H1 (cell line): ENCODE results near the gene NSDHL. TPM values are rescaled to one million over a fixed set of nuclear protein-coding genes. Genes with fewer than 3 reads are reported as not detected.

ENCODE experiments used
- CTCF ChIA-PET: fragments of 300-600 bp; sonication (Branson Sonifier 250); formaldehyde crosslinking; loops from one replicate; lab custom pipeline; 2021; ENCODE audit not compliant: partially characterized antibody; lab: Charles Lee
- POLR2A ChIA-PET: fragments of 300-600 bp; sonication (Branson Sonifier 250); formaldehyde crosslinking; loops from one replicate; lab custom pipeline; 2021; ENCODE audit warnings: inconsistent platforms; ENCODE audit not compliant: partially characterized antibody; lab: Charles Lee
- DNase-seq, 2 experiments: peaks; one replicate each; pipeline versions ENCODE4 v3.0.0 to v3.0.0-alpha.2; 2010 to 2022; ENCODE audit warnings: low spot score in 2 of 2, low read depth in 1 of 2, mixed read lengths in 1 of 2
- FAIRE-seq: peaks from 2 replicates; lab custom pipeline; 2011; peaks lifted over from hg19 to GRCh38; lab: Jason Lieb, UNC
- H2AFZ ChIP-seq: 2 replicates; pipeline ENCODE4 v1.8.1; 2012; ENCODE audit warnings: low read length, inconsistent platforms
- H2AK5ac ChIP-seq: 2 replicates; pipeline ENCODE4 v1.6.1; 2013; ENCODE audit warnings: low read depth, low read length
- H2BK120ac ChIP-seq: replicated peaks from 2 replicates; pipeline ENCODE3; 2013; ENCODE audit warnings: low read depth, low read length, inconsistent platforms
- H2BK12ac ChIP-seq: 2 replicates; pipeline ENCODE4 v1.6.1; 2013; ENCODE audit warnings: low read depth, low read length
- H2BK15ac ChIP-seq: 2 replicates; pipeline ENCODE4 v1.6.1; 2013; ENCODE audit warnings: low read length
- H2BK20ac ChIP-seq: 2 replicates; pipeline ENCODE4 v1.6.1; 2013; ENCODE audit warnings: low read length
- H2BK5ac ChIP-seq: 2 replicates; pipeline ENCODE4 v1.6.1; 2013; ENCODE audit warnings: low read depth, low read length
- H3K14ac ChIP-seq: 2 replicates; pipeline ENCODE4 v1.6.1; 2013; ENCODE audit warnings: inconsistent platforms; ENCODE audit not compliant: insufficient read length
- H3K18ac ChIP-seq: 2 replicates; pipeline ENCODE4 v1.6.1; 2013; ENCODE audit warnings: low read length; ENCODE audit errors: extremely low read depth
- H3K23ac ChIP-seq: 2 replicates; pipeline ENCODE4 v1.6.1; 2013; ENCODE audit warnings: inconsistent platforms; ENCODE audit not compliant: insufficient read length
- H3K23me2 ChIP-seq: 2 replicates; pipeline ENCODE4 v1.6.1; 2013; ENCODE audit warnings: low read depth, low read length
- H3K27ac ChIP-seq: 2 replicates; pipeline ENCODE4 v1.6.1; 2011; ENCODE audit warnings: low read depth, low read length, inconsistent platforms
- H3K27me3 ChIP-seq, 4 experiments: replicated peaks in 1 of 4; 1 replicate in 1 of 4; 2 replicates in 3 of 4; pipeline versions ENCODE4 v1.6.1 to v1.8.1; 2011 to 2013; ENCODE audit warnings: low read length in 3 of 4, mild to moderate bottlenecking in 3 of 4, inconsistent platforms in 2 of 4, mixed read lengths in 2 of 4, moderate library complexity in 1 of 4; ENCODE audit not compliant: control insufficient read depth in 3 of 4, insufficient read depth in 3 of 4; ENCODE audit errors: extremely low read depth in 1 of 4
- H3K36me3 ChIP-seq, 4 experiments: 2 replicates each; pipeline versions ENCODE4 v1.6.1 to v1.8.1; 2011 to 2013; ENCODE audit warnings: mild to moderate bottlenecking in 4 of 4, low read length in 3 of 4, moderate library complexity in 2 of 4, control low read depth in 1 of 4, inconsistent platforms in 1 of 4; ENCODE audit not compliant: insufficient read depth in 4 of 4, control insufficient read depth in 2 of 4
- H3K4ac ChIP-seq: replicated peaks from 2 replicates; pipeline ENCODE3; 2013; ENCODE audit warnings: low read length, low read depth, mixed read lengths, inconsistent platforms; ENCODE audit not compliant: insufficient read length
- H3K4me1 ChIP-seq, 4 experiments: replicated peaks in 1 of 4; 1 replicate in 1 of 4; 2 replicates in 3 of 4; pipeline versions ENCODE4 v1.6.1 to v1.8.1; 2011 to 2013; ENCODE audit warnings: low read length in 3 of 4, inconsistent platforms in 2 of 4, mixed read lengths in 1 of 4; ENCODE audit not compliant: insufficient read depth in 4 of 4, control insufficient read depth in 3 of 4
- H3K4me2 ChIP-seq, 2 experiments: 2 replicates each; pipeline versions ENCODE4 v1.6.1 to v1.8.1; 2011 to 2013; ENCODE audit warnings: low read depth in 2 of 2, low read length in 2 of 2, control low read depth in 1 of 2, inconsistent platforms in 1 of 2, mild to moderate bottlenecking in 1 of 2; ENCODE audit not compliant: insufficient read depth in 1 of 2
- H3K4me3 ChIP-seq, 4 experiments: fragments of 200-600, 300-600 bp in 1 of 4; sonication (generic), shearing (Covaris generic), sonication (Bioruptor Twin) in 1 of 4; 2 replicates each; pipeline versions ENCODE4 v1.5.1 to v1.8.1; 2011 to 2016; ENCODE audit warnings: low read length in 4 of 4, low read depth in 3 of 4, control low read depth in 2 of 4, inconsistent platforms in 2 of 4, mild to moderate bottlenecking in 2 of 4, mixed read lengths in 1 of 4, moderate library complexity in 1 of 4; ENCODE audit not compliant: insufficient read depth in 2 of 4; ENCODE audit errors: extremely low read depth in 1 of 4
- H3K56ac ChIP-seq: replicated peaks from 2 replicates; pipeline ENCODE3; 2013; ENCODE audit warnings: low read depth, mild to moderate bottlenecking, mixed read lengths, low read length, inconsistent platforms; ENCODE audit not compliant: insufficient read length
- H3K79me1 ChIP-seq: 2 replicates; pipeline ENCODE4 v1.6.1; 2013; ENCODE audit warnings: low read depth, low read length, control low read depth
- H3K79me2 ChIP-seq, 2 experiments: 2 replicates each; pipeline versions ENCODE4 v1.6.1 to v1.8.1; 2012 to 2013; ENCODE audit warnings: low read length in 2 of 2, mild to moderate bottlenecking in 2 of 2, inconsistent platforms in 1 of 2; ENCODE audit not compliant: insufficient read depth in 2 of 2, control insufficient read depth in 1 of 2
- H3K9ac ChIP-seq, 4 experiments: replicated peaks in 1 of 4; 1 replicate in 1 of 4; 2 replicates in 3 of 4; pipeline versions ENCODE4 v1.6.1 to v1.8.1; 2011 to 2013; ENCODE audit warnings: low read depth in 3 of 4, low read length in 3 of 4, control low read depth in 2 of 4, mild to moderate bottlenecking in 2 of 4, moderate library complexity in 2 of 4, inconsistent platforms in 1 of 4; ENCODE audit errors: extremely low read depth in 1 of 4
- H3K9me3 ChIP-seq, 2 experiments: 2 replicates each; pipeline versions ENCODE4 v1.6.1 to v1.8.1; 2012 to 2013; ENCODE audit warnings: mild to moderate bottlenecking in 2 of 2, moderate library complexity in 2 of 2, control low read depth in 1 of 2, inconsistent platforms in 1 of 2, low read depth in 1 of 2, low read length in 1 of 2, mixed read lengths in 1 of 2; ENCODE audit not compliant: insufficient read depth in 2 of 2
- H4K20me1 ChIP-seq, 2 experiments: replicated peaks in 1 of 2; 2 replicates each; pipeline versions ENCODE3 to v1.8.1; 2011 to 2013; ENCODE audit warnings: inconsistent platforms in 2 of 2, low read length in 2 of 2, mild to moderate bottlenecking in 1 of 2; ENCODE audit not compliant: insufficient read depth in 2 of 2, control insufficient read depth in 1 of 2
- H4K5ac ChIP-seq: 2 replicates; pipeline ENCODE4 v1.6.1; 2013; ENCODE audit warnings: low read length, low read depth, mixed read lengths, inconsistent platforms; ENCODE audit not compliant: insufficient read length
- H4K8ac ChIP-seq: 2 replicates; pipeline ENCODE4 v1.8.0; 2013; ENCODE audit warnings: mild to moderate bottlenecking, moderate library complexity, low read length, inconsistent platforms; ENCODE audit not compliant: insufficient read depth; ENCODE audit errors: extremely low read depth
- H4K91ac ChIP-seq: replicated peaks from 2 replicates; pipeline ENCODE3; 2013; ENCODE audit warnings: low read length, mixed read lengths, inconsistent platforms; ENCODE audit not compliant: insufficient read length
- CBX8 ChIP-seq: fragments of 300-800, 300-1000 bp; sonication (generic); IDR thresholded peaks from 2 replicates; pipeline ENCODE4 v1.7.1; 2016; ENCODE audit warnings: low read depth, low read length, borderline replicate concordance
- POLR2A ChIP-seq, 2 experiments: IDR thresholded peaks; 1 replicate in 1 of 2; 2 replicates in 1 of 2; pipeline ENCODE4 v1.6.1; 2011; ENCODE audit warnings: low read depth in 2 of 2, low read length in 2 of 2, mild to moderate bottlenecking in 2 of 2; ENCODE audit errors: control extremely low read depth in 1 of 2
- POLR2AphosphoS5 ChIP-seq: IDR thresholded peaks from 2 replicates; pipeline ENCODE4 v1.6.1; 2011; ENCODE audit warnings: low read depth, low read length
- SP2 ChIP-seq: IDR thresholded peaks from 2 replicates; pipeline ENCODE4 v1.6.1; 2012; ENCODE audit warnings: mild to moderate bottlenecking, low read length, inconsistent platforms
- whole genome bisulfite sequencing, 2 experiments: shearing (Covaris generic) in 1 of 2; methylation state at CpG; one replicate each; pipeline versions ENCODE4 v1.1.6 to v1.1.7; 2013 to 2015; ENCODE audit warnings: low lambda C conversion rate in 2 of 2, mixed read lengths in 2 of 2, inconsistent platforms in 1 of 2, low coverage in 1 of 2, missing lambda C conversion rate in 1 of 2; ENCODE audit not compliant: insufficient replicate concordance in 2 of 2, insufficient coverage in 1 of 2, insufficient read length in 1 of 2; ENCODE audit errors: extremely low coverage in 1 of 2, missing lambda C conversion rate in 1 of 2; 5-methylcytosine and 5-hydroxymethylcytosine counted together
- polyA plus RNA-seq, 7 experiments: library from polyadenylated mRNA; depleted of rRNA in 3 of 7; stranded (reverse) in 5 of 7; unstranded in 2 of 7; fragments of >200 nt in 5 of 7; fragments of 200-250 nt in 2 of 7; gene quantifications; 1 replicate in 5 of 7; 2 replicates in 1 of 7; 4 replicates in 1 of 7; pipeline versions ENCODE4 v1.2.1 to v1.2.3, GENCODE V29; 2011 to 2013; ENCODE audit warnings: missing spikeins in 2 of 7, mixed read lengths in 2 of 7
- total RNA-seq: library from RNA; stranded (reverse); fragmentation: NEBNext Ultra II Directional; extraction: Animal tissue kit (Norgen Biotek cat#: 25700); gene quantifications from 2 replicates; pipeline ENCODE4 v1.2.1, GENCODE V29; 2021

NSDHL gene
- total and polyA plus RNA-seq, 2 of the 8 experiments (the other 6 are each of a cell fraction or from before 2014, with no cell fraction given), result 31.5 to 34.6 TPM

DNA sequence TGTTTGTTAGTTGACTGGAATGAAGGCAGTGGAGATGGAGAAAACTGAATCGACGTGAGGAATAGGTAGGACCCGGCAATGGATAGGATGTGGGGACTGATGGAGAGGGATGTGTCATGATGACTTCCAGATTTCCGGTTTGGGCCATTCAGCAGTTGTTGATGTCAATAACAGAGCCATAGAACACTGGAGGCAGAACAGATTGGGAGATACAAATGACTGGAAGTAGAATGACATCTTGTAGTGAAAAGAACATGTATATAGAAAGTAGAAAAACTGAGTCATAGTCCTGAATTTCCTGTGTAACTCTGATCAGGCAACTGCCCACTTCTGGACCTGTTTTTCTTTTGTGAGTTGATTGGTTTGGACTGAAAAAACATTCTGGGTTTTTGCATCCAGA lies 24.8 kb upstream of the NSDHL start:
- no peak for DNase-seq
- Histone ChIP-seq H2BK20ac (no peak overlapping the region), H4K5ac (no peak overlapping the region), H3K27me3 (no peaks in the 10 kb centered on the region), H4K8ac (no peak overlapping the region), H3K23ac (no peak overlapping the region), H3K79me1 (no peaks in the 10 kb centered on the region), H3K27ac (no peak overlapping the region), H3K36me3 (no peaks in the 10 kb centered on the region), H4K91ac (no peak overlapping the region), H2AK5ac (no peak overlapping the region), H4K20me1 (no peaks in the 10 kb centered on the region), H3K9me3 (no peaks in the 10 kb centered on the region), H3K4me3 (no peak overlapping the region), H3K4ac (no peak overlapping the region), H3K79me2 (no peaks in the 10 kb centered on the region), H3K9ac (no peak overlapping the region), H2AFZ (no peak overlapping the region), H3K4me1 (no peaks in the 10 kb centered on the region), H3K23me2 (no peaks in the 10 kb centered on the region), H2BK120ac (no peak overlapping the region), H3K56ac (no peak overlapping the region), H3K14ac (no peak overlapping the region), H2BK5ac (no peak overlapping the region), H3K18ac (no peak overlapping the region), H2BK12ac (no peak overlapping the region), H2BK15ac (no peak overlapping the region), H3K4me2 (no peak overlapping the region)
- TF ChIP-seq POLR2A (IDR thresholded peaks at IDR 0.05; ENCODE audit: control extremely low read depth in 1 of 2, low read depth in 2 of 2, low read length in 2 of 2) (no peak), SP2 (no peak), CBX8 (no peak), POLR2AphosphoS5 (no peak)
- FAIRE-seq, result no peak
- WGBS, 2 experiments, result 97% methylated on average over 4 of the region's 4 CpGs; no CpG with 5 or more reads in 1 of the 2 experiments
- ChIA-PET POLR2A (no interaction called here), CTCF (no interaction called here)
